ENCODE measurements around the gene PDGFA.

DNA sequence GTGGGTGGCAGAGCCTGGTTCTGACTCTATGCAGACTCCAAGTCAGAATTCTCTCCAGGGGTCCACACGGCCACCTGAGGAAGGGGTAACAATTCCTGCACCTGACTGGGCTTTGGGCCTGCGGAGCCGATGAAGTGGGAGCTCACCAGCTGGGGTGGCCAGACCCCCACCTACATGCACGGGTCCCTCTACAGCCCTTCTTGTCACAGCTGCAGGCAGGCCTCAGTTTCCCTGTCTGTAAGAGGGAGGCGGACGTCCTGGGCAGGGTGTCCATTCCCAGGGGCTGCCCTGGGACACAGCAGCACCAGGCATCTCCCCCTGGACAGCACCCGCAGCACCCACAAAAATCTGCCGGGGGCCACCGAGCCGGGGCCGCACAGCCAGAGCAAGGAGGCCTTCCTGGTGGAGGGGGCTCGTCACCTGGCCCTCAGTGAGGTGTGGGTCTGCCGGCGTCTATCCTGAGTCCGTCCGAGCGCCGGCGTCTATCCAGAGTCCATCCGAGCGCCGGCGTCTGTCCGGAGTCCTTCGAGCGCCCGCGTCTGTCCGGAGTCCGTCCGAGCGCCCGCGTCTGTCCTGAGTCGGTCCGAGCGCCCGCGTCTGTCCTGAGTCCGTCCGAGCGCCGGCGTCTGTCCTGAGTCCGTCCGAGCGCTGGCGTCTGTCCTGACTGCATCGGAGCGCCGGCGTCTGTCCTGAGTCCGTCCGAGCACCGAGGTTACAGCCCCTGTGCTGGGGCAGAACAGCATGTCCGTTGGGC lies 65.1 kb downstream of the PDGFA start:
- TF ChIP-seq, protein P1, sequence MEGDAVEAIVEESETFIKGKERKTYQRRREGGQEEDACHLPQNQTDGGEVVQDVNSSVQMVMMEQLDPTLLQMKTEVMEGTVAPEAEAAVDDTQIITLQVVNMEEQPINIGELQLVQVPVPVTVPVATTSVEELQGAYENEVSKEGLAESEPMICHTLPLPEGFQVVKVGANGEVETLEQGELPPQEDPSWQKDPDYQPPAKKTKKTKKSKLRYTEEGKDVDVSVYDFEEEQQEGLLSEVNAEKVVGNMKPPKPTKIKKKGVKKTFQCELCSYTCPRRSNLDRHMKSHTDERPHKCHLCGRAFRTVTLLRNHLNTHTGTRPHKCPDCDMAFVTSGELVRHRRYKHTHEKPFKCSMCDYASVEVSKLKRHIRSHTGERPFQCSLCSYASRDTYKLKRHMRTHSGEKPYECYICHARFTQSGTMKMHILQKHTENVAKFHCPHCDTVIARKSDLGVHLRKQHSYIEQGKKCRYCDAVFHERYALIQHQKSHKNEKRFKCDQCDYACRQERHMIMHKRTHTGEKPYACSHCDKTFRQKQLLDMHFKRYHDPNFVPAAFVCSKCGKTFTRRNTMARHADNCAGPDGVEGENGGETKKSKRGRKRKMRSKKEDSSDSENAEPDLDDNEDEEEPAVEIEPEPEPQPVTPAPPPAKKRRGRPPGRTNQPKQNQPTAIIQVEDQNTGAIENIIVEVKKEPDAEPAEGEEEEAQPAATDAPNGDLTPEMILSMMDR (IDR thresholded peaks at IDR 0.05): no peak
- no peak for TF ChIP-seq EP300 (IDR thresholded peaks at IDR 0.05)
- TF ChIP-seq POLR2AphosphoS5 (IDR thresholded peaks at IDR 0.05): no peak
